Activated CD8-positive, alpha-beta memory T cell treated with anti-CD3 and anti-CD28 coated beads for 48 hours (primary cell): ENCODE data around the gene KIF12.
"Not testable (repeated sequence)": the region's sequence is repeated elsewhere in the genome, so short reads cannot be mapped to it uniquely, and the experiment has no call there.

Source experiments
- DNase-seq, 3 experiments: peaks; one replicate each; pipeline ENCODE4 v3.0.0-alpha.2; 2020; ENCODE audit warnings: low read depth in 2 of 3, low spot score in 2 of 3

The KIF12 gene

DNA sequence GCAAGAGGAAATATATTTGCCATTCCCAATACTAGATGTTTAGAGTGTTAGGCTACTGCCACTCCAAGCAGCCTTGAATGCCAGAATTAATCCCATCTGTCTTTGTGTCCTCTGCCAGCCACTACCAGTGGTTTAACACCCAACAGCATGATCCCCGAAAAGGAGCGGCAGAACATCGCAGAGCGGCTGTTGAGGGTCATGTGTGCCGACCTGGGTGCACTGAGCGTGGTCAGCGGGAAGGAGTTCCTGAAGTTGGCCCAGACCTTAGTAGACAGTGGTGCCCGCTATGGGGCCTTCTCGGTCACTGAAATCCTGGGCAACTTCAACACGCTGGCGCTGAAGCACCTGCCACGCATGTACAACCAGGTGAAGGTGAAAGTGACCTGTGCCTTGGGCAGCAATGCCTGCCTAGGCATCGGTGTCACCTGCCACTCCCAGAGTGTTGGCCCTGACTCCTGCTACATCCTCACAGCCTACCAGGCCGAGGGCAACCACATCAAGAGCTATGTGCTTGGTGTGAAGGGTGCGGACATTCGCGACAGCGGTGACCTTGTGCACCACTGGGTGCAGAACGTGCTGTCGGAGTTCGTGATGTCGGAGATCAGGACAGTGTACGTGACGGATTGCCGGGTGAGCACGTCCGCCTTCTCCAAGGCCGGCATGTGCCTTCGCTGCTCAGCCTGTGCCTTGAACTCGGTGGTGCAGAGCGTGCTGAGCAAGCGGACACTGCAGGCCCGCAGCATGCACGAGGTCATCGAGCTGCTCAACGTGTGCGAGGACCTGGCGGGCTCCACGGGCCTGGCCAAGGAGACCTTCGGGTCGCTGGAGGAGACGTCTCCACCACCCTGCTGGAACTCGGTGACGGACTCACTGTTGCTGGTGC lies 50.3 kb downstream of the KIF12 start:
- DNase-seq, result no peak

DNA sequence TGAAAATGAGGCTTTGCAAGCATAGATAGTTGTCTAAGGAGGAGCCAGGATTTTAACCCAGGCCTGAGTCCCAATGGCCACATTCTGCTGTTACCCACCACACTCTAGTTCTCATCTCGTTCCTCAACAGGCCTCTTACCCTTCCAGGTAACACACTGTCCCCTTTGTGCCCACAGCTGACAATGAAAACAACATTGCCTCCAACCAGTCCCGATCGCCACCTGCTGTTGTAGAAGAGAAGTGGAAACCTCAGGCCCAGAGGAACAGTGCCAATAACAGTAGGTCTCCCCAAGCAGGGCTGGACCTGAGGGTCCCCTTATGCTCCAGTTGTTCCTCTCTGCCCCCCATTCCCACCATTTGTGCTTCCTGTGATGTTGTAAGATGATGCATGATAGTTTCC lies 51.4 kb downstream of the KIF12 start:
- DNase-seq, result no peak

DNA sequence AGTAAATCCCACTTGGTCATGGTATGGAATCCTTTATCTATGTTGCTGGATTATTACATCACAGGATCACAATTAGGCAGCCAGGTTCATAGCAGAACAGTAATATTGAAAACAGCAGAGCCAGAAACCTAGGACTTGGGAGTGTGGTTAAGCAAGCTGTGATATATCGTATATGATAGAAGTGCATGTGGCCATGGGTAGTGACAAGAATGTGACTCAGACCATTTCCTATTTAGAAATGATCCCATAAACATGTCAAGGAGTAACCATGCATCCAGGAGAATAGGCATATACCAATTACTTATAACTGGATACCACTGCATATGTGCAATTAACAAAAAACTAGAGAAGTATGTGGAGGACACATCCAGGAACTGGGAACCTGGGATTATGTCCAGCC lies 52.2 kb downstream of the KIF12 start:
- no peak for DNase-seq

DNA sequence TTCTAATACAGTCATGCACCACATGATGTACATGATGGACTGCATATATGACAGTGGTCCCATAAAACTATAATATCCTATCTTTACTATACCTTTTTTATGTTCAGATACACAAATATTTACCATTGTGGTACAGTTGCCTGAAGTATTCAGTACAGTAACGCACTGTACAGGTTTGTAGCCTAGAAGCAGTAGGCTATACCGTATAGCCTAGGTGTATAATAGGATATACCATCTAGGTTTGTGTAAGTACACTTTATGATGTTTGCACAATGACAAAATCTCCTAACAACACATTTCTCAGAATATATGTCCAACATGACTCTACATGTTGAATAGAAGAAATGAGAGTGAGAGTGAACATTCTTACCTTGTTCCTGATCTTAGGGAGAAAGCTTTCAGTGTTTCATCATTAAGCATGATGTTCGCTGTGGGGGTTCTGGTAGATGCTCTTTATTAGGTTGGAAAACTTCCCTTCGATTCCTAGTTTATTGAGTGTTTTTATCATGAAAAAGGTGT lies 52.8 kb downstream of the KIF12 start:
- DNase-seq, result no peak

DNA sequence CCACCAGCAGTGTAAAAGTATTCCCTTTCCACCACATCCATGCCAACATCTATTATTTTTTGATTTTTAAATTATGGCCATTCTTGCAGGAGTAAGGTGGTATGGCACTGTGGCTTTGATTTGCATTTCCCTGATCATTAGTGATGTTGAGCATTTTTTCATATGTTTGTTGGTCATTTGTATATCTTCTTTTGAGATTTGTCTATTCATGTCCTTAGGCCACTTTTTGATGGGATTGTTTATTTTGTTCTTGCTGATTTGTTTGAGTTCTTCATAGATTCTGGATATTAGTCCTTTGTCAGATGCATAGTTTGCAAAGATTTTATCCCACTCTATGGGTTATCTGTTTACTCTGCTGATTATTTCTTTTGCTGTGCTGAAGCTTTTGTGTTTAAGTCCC lies 55.4 kb downstream of the KIF12 start:
- not testable (repeated sequence) for DNase-seq
